KMS-11 (cell line): ENCODE results near the gene TTC8.

ENCODE experiments used
- H2AFZ ChIP-seq: fragments of 200-600 bp; sonication (generic); 2 replicates; pipeline ENCODE4 v1.6.1; 2016; ENCODE audit warnings: antibody characterized with exemption, mixed run types, low read depth
- H3K27ac ChIP-seq: fragments of 200-600 bp; sonication (generic); 2 replicates; pipeline ENCODE4 v1.6.1; 2016; ENCODE audit warnings: mild to moderate bottlenecking, mixed run types
- H3K27me3 ChIP-seq: fragments of 200-600 bp; sonication (generic); 2 replicates; pipeline ENCODE4 v1.6.1; 2017; ENCODE audit warnings: mild to moderate bottlenecking, low read depth, mixed run types, moderate library complexity; ENCODE audit not compliant: insufficient read depth
- H3K36me3 ChIP-seq: fragments of 200-600 bp; sonication (generic); 2 replicates; pipeline ENCODE4 v1.6.1; 2017; ENCODE audit warnings: mild to moderate bottlenecking, mixed run types; ENCODE audit not compliant: insufficient read depth
- H3K4me1 ChIP-seq: fragments of 200-600 bp; sonication (generic); 2 replicates; pipeline ENCODE4 v1.6.1; 2016; ENCODE audit warnings: mild to moderate bottlenecking, low read depth, mixed run types; ENCODE audit not compliant: poor library complexity, severe bottlenecking
- H3K4me2 ChIP-seq: fragments of 200-600 bp; sonication (generic); 2 replicates; pipeline ENCODE4 v1.7.0; 2016; ENCODE audit warnings: mild to moderate bottlenecking, mixed run types
- H3K4me3 ChIP-seq: fragments of 200-600 bp; sonication (generic); IDR thresholded peaks from 2 replicates; pipeline ENCODE4 v1.6.1; 2017; ENCODE audit warnings: low read depth, low read length, mixed read lengths; ENCODE audit not compliant: insufficient read depth
- H3K79me2 ChIP-seq: fragments of 200-600 bp; sonication (generic); 2 replicates; pipeline ENCODE4 v1.6.1; 2016; ENCODE audit warnings: low read depth, mixed run types; ENCODE audit not compliant: insufficient read depth
- H3K9ac ChIP-seq: fragments of 200-600 bp; sonication (generic); 2 replicates; pipeline ENCODE4 v1.6.1; 2016; ENCODE audit warnings: mild to moderate bottlenecking, mixed run types
- H4K20me1 ChIP-seq: fragments of 200-600 bp; sonication (generic); 2 replicates; pipeline ENCODE4 v1.6.1; 2016; ENCODE audit warnings: mild to moderate bottlenecking, mixed run types; ENCODE audit not compliant: insufficient read depth
- CTCF ChIP-seq: fragments of 200-600 bp; sonication (generic); conservative IDR thresholded peaks from 2 replicates; pipeline ENCODE4 v1.6.1; 2017; ENCODE audit warnings: low read depth, mild to moderate bottlenecking, antibody characterized with exemption, low read length, moderate library complexity, mixed read lengths

Gene TTC8

GRCh38 chr14:88919502-88919901 is 95.1 kb downstream of the TTC8 start:
- Histone ChIP-seq H4K20me1 (no peaks in the 10 kb centered on the region), H3K4me3 (no peak overlapping the region), H3K27ac (no peak overlapping the region), H3K9ac (no peak overlapping the region), H3K79me2 (no peaks in the 10 kb centered on the region), H3K4me2 (no peak overlapping the region), H3K27me3 (no peaks in the 10 kb centered on the region), H3K36me3 (no peaks in the 10 kb centered on the region), H3K4me1 (no peaks in the 10 kb centered on the region), H2AFZ (no peak overlapping the region)
- TF ChIP-seq CTCF: no peak
